GM23338 (cell line): ENCODE data around the gene EML1. TPM values are rescaled to one million over a fixed set of nuclear protein-coding genes. Genes with fewer than 3 reads are reported as not detected.

Experiments
- CREB1 ChIP-seq: fragments of 250-450 bp; sonication (Bioruptor Pico); IDR thresholded peaks from 2 replicates; pipeline ENCODE4 v1.5.0; 2020; ENCODE audit warnings: low read depth, mild to moderate bottlenecking, moderate library complexity
- CTCF ChIP-seq, 2 experiments: fragments of 200-600 bp in 1 of 2; sonication (generic) in 1 of 2; conservative IDR thresholded peaks; 2 replicates each; pipeline versions ENCODE4 v1.5.1 to v1.6.1; 2016 to 2017; ENCODE audit warnings: antibody characterized with exemption in 2 of 2, low read depth in 2 of 2, mild to moderate bottlenecking in 2 of 2, moderate library complexity in 1 of 2
- EZH2 ChIP-seq: fragments of 200-600 bp; sonication (generic); IDR thresholded peaks from one replicate; pipeline ENCODE4 v1.8.0; 2017; ENCODE audit warnings: antibody characterized with exemption, mild to moderate bottlenecking, low read depth; ENCODE audit not compliant: unreplicated experiment
- EZH2phosphoT487 ChIP-seq: fragments of 200-600 bp; sonication (generic); IDR thresholded peaks from one replicate; pipeline ENCODE4 v1.8.1; 2018; ENCODE audit warnings: antibody characterized with exemption; ENCODE audit not compliant: unreplicated experiment
- JUNB ChIP-seq: IDR thresholded peaks from one replicate; pipeline ENCODE4 v1.6.1; 2016; ENCODE audit warnings: antibody characterized with exemption; ENCODE audit not compliant: unreplicated experiment
- NANOG ChIP-seq: IDR thresholded peaks from 2 replicates; pipeline ENCODE4 v1.6.1; 2016; ENCODE audit warnings: antibody characterized with exemption, borderline replicate concordance
- ZNF331 ChIP-seq: fragments of 250-450 bp; sonication (Bioruptor Pico); IDR thresholded peaks from 2 replicates; pipeline ENCODE4 v1.5.0; 2020; ENCODE audit warnings: low read depth, mild to moderate bottlenecking, moderate library complexity
- ZNF462 ChIP-seq: fragments of 250-450 bp; sonication (Bioruptor Pico); IDR thresholded peaks from 2 replicates; pipeline ENCODE4 v1.5.0; 2020; ENCODE audit warnings: mild to moderate bottlenecking, moderate library complexity
- polyA plus RNA-seq: library from polyadenylated mRNA; unstranded; fragments of >200 nt; fragmentation: Nextera tagmentation; extraction: Ambion mirVana; gene quantifications from 2 replicates; pipeline ENCODE4 v1.2.1, GENCODE V29; 2016
- total RNA-seq: library from RNA; depleted of rRNA; stranded (reverse); fragments of >200 nt; shearing (Covaris generic); gene quantifications from 2 replicates; pipeline ENCODE4 v1.2.3, GENCODE V29; 2014

Gene EML1
- total and polyA plus RNA-seq, 2 experiments from 2014 or later = 7.0 to 18.1 TPM

GRCh38 chr14:99929601-99930000 lies 136.4 kb downstream of the EML1 start (continued):
- TF ChIP-seq ZNF462 (CRISPR knock-in tag) = no peak
- TF ChIP-seq CTCF (conservative IDR thresholded peaks at IDR 0.05; ENCODE audit: low read depth in 2 of 2) = no peak
- no peak for TF ChIP-seq JUNB
- TF ChIP-seq EZH2phosphoT487 = no peak
- no peak for TF ChIP-seq EZH2
- TF ChIP-seq NANOG = no peak
- no peak for TF ChIP-seq CREB1 (CRISPR knock-in tag)
- no peak for TF ChIP-seq ZNF331
